SK-N-SH (cell line): ENCODE data around the gene SLC25A4.

Experiments
- CTCF ChIP-seq: fragments of 200-600 bp; sonication (generic); IDR thresholded peaks from 2 replicates; pipeline ENCODE4 v1.6.1; 2017; ENCODE audit warnings: antibody characterized with exemption, mild to moderate bottlenecking, moderate library complexity
- EP300 ChIP-seq, 2 experiments: IDR thresholded peaks; 2 replicates each; pipeline versions ENCODE4 v1.4.0 to v1.6.1; 2012; ENCODE audit warnings: borderline replicate concordance in 1 of 2, low read depth in 1 of 2, low read length in 1 of 2
- GABPA ChIP-seq: IDR thresholded peaks from 2 replicates; pipeline ENCODE4 v1.4.0; 2012; ENCODE audit warnings: low read depth, mild to moderate bottlenecking
- MAX ChIP-seq: IDR thresholded peaks from 2 replicates; pipeline ENCODE4 v1.4.0; 2012; ENCODE audit warnings: low read depth
- PBX3 ChIP-seq: IDR thresholded peaks from 2 replicates; pipeline ENCODE4; 2012
- TAF1 ChIP-seq: IDR thresholded peaks from 2 replicates; pipeline ENCODE4 v1.6.1; 2012; ENCODE audit warnings: low read depth, mild to moderate bottlenecking, low read length, moderate library complexity, borderline replicate concordance
- YY1 ChIP-seq: IDR thresholded peaks from 2 replicates; pipeline ENCODE4 v1.4.0; 2012; ENCODE audit warnings: low read depth, mild to moderate bottlenecking

- TF ChIP-seq TAF1 (no peak), MAX (no peak), CTCF (no peak), GABPA (no peak), PBX3 (no peak), EP300 (IDR thresholded peaks at IDR 0.05; ENCODE audit: borderline replicate concordance in 1 of 2, low read depth in 1 of 2, low read length in 1 of 2) (no peak), YY1 (no peak)
Observed at GRCh38 chr4:185119927-185120630, 23.0 kb upstream of the SLC25A4 start.
